GM18507 (cell line): ENCODE results near the gene TBC1D19.
A peak's percentile ranks its signal among the peaks of the same experiment; 100 is the strongest.
"Not testable (repeated sequence)": the region's sequence is repeated elsewhere in the genome, so short reads cannot be mapped to it uniquely, and the experiment has no call there.

Experiments
- DNase-seq: peaks from one replicate; pipeline ENCODE4 v3.0.0; 2011; ENCODE audit warnings: low read depth; ENCODE audit not compliant: insufficient read length; ENCODE audit errors: extremely low spot score
- FAIRE-seq: peaks from 2 replicates; lab custom pipeline; 2011; peaks lifted over from hg19 to GRCh38; lab: Jason Lieb, UNC

TBC1D19 gene

DNA sequence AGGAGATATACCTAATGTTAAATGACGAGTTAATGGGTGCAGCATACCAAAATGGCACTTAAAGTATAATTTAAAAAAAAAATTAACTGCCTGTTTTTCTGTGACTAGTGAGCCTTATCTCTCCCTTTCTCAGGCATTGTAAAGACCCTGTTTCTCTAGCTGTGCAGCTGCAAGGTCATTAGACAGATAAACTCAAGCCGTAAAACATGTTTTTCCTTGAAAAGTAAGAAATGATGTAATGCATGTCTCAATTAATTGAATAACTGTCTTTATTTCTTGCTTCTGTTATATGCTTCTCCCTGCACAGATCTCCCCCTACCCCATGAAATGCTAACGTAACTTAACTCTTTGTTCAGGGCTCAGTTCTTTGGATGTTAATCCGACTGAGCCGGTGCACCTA, 10.5 kb downstream of the TBC1D19 start:
- FAIRE-seq = no peak
- DNase-seq = no peak

GRCh38 chr4:26594778-26595177, 10.9 kb downstream of the TBC1D19 start:
- DNase-seq (no peak), FAIRE-seq (no peak)

DNA sequence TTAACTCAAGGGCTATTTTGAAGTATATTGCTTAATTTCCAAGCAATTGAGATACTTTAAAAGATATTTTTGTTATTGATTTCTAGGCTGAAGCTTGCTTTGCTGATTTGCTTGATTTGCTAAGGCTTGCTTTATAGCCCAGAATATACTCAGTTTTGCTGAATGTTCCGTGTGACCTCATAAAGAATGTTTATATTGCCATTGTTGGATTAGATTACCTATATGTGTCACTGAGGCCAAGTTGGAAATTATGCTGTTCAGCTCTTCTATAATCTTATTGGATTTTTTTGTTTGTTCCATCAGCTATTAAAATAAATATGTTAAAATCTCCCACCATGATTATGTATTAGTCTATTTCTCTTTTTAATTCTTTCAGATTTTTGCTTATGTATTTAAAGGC, 13.0 kb downstream of the TBC1D19 start:
- DNase-seq = no peak
- FAIRE-seq = no peak

- no peak for DNase-seq
- no peak for FAIRE-seq
Observed at GRCh38 chr4:26601204-26601603, 17.3 kb downstream of the TBC1D19 start.

GRCh38 chr4:26607776-26608175, 23.9 kb downstream of the TBC1D19 start:
- DNase-seq = no peak
- FAIRE-seq = no peak

DNA sequence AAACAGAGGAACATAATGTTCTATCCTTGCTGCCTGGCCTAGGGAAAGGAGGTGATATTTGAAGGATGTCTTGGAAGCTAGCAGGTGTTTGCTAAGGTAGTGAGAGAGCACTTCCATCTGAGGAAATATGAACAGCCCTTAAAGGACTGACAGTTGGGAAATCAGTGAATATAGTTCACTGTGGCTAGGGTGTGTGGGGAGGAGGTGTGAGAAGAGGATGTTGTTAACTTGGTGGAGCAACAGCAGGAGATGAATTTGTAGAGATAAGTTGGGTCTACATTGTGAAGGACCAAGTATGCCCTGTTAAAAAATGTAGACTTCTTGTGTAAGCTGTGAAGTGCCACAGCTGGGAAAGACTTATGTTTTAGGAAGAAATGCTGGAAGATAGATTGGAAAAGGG, 25.5 kb downstream of the TBC1D19 start:
- DNase-seq (no peak), FAIRE-seq (no peak)

DNA sequence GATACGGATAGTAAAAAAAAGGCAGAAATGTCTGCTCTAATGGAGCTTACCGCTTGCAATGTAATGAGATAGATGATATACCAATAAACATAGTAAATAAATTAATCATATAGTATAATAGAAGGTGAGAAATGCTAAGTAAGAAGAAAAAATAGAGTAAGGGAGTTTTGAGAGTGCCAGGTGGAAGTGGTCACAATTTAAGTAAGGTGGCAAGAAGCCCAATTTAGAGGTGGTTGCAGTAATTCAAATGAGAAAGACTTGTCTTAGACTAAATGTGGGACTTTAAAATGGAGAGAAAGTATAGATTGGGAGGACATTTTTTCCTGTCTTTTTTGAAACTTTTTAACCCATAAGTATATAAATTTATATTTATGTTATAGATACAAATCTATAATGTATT, 26.0 kb downstream of the TBC1D19 start:
- FAIRE-seq (no peak), DNase-seq (no peak)

DNA sequence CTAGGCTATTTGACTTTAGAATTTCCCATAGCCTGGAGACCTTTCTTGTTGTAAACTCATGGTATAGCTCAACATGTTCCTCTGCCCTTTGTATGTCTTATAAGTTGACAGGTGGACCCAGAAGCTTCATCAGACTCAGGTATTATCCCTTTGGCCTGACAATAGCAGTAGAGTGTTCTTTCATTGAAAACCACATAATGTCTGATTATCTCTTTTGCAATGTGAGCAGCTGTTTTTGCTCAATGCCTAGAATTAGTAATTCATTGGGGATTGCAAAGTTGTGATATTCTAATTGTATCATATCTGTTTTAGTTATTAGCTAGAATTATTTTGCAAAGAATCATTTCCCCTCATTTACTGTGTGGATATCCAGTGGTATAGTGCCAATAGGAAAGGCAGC, 27.5 kb downstream of the TBC1D19 start:
- DNase-seq (no peak), FAIRE-seq (no peak)

GRCh38 chr4:26611885-26612284, 28.0 kb downstream of the TBC1D19 start:
- DNase-seq (no peak), FAIRE-seq (no peak)

- no peak for FAIRE-seq
- no peak for DNase-seq
Observed at GRCh38 chr4:26613237-26613636, 29.4 kb downstream of the TBC1D19 start.

GRCh38 chr4:26613735-26614134, 29.9 kb downstream of the TBC1D19 start:
- no peak for FAIRE-seq
- DNase-seq = no peak

DNA sequence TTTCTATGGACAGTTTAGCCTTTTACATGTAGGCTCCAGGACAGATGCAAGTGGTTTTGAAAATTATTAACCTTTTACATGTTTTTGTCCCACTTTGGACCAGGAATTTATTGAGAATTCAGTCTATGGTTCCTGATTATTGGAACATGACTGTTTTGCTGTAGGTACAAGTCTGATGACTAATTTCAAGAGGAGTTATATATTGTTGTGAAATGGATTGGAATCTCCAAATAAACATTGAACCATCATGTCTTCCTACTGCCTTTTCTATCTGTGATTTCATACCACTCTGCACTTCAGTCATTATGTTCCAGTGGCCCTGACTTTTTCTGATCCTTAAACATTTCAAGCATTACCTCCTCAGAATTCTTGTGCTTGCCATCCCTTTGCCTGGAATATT, 35.9 kb downstream of the TBC1D19 start:
- FAIRE-seq (no peak), DNase-seq (no peak)

DNA sequence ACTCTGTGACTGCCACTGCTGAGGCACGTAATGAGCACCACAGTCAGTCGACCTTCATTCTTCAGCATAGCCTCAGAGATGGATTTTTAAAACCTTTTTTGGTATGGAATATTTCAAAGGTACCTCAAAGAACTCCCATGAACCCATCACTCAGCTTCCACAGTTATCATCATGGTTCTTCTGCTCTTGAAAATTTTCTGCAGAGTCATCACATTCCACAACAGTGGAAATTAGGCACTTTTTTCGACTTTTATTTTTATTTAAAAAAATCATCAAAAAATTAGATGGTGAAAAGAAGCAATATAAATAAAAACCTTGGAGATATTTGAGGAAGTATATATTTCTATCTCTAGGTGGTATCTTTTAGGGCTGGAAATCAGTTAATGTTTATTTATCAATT, 37.5 kb downstream of the TBC1D19 start:
- no peak for FAIRE-seq
- DNase-seq = no peak

GRCh38 chr4:26622913-26623312, 39.0 kb downstream of the TBC1D19 start:
- FAIRE-seq = no peak
- no peak for DNase-seq

- not testable (repeated sequence) for FAIRE-seq, DNase-seq
Observed at GRCh38 chr4:26626658-26627057, 42.8 kb downstream of the TBC1D19 start.

- peak; percentile 9 for FAIRE-seq
- no peak for DNase-seq
Observed at GRCh38 chr4:26632916-26633315, 49.0 kb downstream of the TBC1D19 start.

- DNase-seq (no peak), FAIRE-seq (no peak)
Observed at GRCh38 chr4:26634237-26634636, 50.4 kb downstream of the TBC1D19 start.

GRCh38 chr4:26636458-26636857, 52.6 kb downstream of the TBC1D19 start:
- no peak for DNase-seq
- no peak for FAIRE-seq

DNA sequence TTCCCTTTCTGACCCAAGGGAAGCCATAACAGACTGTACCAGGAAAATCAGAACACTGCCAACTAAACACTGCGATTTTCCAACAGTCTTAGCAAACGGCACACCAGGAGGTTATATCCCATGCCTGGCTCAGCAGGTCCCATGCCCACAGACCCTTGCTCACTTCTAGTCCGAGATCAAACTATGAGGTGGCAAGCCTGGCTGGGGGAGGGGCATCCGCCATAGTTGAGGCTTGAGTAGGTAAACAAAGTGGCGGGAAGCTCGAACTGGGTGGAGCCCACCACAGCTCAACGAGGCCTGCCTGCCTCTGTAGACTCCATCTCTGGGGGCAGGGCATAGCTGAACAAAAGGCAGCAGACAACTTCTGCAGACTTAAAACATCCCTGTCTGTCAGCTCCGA, 56.8 kb downstream of the TBC1D19 start:
- FAIRE-seq, DNase-seq: not testable (repeated sequence)

- FAIRE-seq (no peak), DNase-seq (no peak)
Observed at GRCh38 chr4:26647523-26648224, 63.8 kb downstream of the TBC1D19 start.

DNA sequence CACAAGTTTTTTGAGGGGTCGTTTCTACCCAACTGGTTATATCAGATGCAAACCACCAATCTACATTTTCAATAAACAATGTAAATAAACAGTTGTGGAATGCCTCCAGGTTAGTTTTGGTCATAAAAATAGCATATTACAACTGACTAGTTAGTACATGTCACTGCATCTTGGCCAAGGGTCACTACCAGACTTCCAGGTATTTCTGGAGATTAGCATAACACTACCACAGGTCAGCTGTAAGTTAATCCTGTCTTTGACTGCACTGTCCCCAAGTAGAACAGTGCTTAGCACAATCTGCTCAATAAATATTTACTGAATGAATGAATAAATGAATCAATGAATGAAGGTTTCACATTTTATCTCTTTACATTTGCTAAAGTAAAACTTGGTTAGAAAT, 64.4 kb downstream of the TBC1D19 start:
- DNase-seq (no peak), FAIRE-seq (peak; percentile 39)

DNA sequence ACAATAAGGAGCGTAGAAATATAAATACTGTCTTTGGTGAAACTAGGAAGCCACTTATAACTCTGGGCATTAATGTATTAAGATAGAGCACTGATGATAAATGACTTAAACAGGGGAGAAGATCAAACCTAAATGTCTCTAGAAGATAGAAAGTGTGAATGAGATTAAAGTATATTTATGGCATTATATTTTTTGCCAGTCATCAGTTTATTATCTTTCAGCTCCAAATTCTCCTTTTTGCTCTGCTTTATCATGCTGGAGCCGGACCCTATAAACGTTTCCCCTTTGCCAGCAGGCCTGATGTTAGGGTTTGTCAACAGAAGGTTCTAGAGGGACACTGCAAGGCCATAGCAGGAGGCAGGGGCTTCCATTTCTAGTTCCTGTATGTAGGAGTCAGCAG, 76.4 kb downstream of the TBC1D19 start:
- no peak for FAIRE-seq
- DNase-seq = no peak
